GM18861 (cell line): ENCODE data around the gene CFAP410.

ENCODE experiments used
- ATAC-seq: cut with Tn5 transposase; IDR thresholded peaks from one replicate; pipeline ENCODE4 v1.9.1; 2021; ENCODE audit not compliant: unreplicated experiment

CFAP410 gene

DNA sequence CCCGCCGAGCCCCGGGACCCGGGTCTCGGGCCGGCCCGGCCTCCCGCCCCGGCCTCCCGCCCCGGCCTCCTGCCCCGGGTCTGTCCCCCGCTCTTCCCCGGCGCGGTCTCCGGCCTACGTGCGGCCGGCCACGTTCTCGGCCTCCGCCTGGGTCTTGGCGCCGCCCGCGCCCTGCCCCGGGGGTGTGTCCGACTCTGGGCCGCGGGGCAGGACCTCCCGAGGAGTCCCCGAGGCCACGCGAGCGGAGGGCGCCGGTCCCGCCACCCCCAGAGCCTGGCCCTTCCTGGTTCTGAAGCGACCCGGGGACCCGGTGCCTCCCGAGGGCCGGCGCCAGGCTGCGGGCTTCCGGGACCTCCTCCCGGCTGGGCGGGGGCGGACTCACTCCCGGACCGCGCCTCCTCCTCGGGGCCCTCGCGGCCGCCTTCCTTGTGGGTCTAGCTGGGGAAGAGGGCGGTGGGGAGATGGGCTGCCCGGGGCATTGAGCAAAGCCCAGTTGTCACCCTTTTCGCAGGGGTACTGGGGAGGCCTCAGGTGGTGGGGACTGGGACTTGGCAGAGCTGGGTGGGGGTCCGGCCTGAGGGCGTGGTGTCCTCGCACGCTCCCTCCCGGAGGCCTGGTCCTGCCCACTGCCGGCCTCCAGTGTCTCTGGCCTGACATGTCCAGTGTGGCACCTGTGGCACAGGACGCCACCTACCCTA is 38.8 kb downstream of the CFAP410 start:
- ATAC-seq, result peak; percentile 14

DNA sequence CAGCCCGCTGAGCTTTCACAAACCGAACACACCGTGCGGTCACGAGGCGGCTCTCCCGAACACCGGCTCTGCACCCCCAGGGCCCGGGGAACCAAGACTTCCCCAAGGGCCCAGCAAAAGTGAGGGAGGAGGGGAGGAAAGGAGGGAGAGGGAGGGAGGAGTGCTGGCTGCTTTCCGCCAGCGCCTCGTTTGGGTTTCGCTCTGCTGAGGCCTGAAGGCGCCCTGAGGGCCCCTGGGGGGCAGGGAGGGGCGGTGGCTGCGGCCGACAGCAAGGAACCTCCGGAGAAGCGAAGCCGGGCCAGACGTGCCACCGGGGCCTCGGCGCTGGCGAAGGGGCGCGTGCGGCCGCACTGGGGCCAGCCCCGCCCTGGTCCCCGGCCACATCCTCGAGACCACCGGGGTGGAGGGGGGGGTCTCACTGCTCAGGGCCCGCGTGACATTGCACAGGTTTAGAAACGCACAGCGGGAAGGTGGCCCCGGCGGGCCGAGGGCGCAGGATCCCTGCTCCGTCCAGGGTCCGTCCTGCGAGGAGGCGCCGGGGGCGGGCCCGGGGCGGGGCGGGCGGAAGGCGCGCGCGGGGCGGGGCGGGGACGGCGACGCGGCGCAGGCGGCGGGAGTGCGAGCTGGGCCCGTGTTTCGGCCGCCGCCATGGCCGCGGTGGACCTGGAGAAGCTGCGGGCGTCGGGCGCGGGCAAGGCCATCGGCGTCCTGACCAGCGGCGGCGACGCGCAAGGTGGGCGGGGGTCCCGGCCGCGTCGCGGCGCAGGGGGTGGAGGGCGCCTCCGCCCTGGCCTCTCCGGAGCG is 39.5 kb downstream of the CFAP410 start, which contains the start of gene PFKL:
PFKL (plus strand) TSS at position 596 of the 804 bp plus-strand sequence; CDS start at position 649, 53 bp downstream.
- peak; percentile 39 for ATAC-seq

DNA sequence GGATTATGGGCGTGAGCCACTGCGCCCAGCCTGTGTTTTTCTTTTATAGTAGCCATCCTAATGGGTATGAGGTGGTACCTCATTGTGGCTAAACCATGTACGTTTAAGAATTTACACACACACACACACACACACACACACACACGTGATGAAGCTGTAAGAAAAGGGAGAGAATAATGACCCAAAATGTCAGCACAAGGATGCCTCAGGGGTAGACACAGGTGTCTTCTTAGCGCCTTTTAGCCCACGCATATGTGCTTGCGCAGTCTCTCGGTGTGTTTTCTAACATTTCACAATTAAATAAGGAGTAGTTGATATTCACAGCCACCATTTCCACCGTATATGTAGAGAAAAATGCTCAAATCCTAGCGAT is 40.1 kb downstream of the CFAP410 start:
- ATAC-seq, result no peak

DNA sequence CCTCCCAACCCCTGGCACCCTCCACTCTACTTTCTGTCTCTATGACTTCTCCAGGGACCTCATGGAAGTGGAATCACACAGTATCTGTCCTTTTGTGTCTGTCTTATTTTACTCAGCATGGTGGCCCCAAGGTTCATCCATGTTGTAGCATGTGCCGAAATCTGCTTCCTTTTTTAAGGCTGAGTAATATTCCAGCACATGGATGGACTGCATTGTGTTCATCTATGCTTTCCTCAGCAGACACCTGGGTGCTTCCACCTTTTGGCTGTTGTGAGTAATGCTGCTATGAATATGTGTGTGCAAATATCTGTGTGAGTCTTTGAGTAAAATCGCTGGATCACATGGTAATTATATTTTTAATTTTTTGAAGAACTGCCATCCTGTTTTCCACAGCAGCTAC is 40.9 kb downstream of the CFAP410 start:
- ATAC-seq, result no peak

DNA sequence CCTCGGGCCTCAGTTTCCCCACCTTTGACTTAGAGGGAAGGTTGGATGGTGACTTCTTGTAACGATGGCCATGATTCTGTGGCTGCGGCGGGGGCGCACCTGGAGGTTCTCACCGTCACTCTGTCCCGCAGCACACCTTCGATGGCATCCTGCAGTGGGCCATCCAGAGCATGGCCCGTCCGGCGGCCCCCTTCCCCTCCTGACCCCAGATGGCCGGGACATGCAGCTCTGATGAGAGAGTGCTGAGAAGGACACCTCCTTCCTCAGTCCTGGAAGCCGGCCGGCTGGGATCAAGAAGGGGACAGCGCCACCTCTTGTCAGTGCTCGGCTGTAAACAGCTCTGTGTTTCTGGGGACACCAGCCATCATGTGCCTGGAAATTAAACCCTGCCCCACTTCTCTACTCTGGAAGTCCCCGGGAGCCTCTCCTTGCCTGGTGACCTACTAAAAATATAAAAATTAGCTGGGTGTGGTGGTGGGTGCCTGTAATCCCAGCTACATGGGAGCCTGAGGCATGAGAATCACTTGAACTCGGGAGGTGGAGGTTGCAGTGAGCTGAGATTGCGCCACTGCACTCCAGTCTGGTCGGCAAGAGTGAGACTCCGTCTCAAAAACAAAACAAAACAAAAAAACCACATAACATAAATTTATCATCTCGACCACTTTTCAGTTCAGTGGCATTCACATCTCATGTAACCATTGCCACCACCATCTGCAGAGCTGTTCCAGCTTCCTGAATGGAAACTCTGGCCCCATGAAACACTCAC is 41.5 kb downstream of the CFAP410 start:
- ATAC-seq, result no peak

DNA sequence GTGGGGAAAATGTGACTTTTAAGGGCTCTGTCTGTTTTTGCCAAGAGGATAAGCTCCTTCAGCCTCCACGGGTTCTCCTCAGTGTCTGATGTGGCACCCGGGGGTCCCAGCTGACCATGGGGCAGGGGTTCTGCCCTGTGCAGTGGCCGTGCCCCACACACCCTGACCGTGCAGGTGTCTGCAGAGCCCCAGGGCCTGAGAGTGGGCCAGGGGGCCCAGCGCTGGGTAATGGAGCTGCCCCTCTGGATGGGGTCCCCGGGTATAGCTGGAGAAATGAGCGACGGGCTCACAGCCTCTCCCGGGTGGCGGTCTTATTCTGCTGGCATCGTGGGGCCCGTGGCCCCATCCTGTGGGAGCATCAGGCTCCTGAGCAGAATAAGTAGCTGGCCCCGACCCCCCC is 42.3 kb downstream of the CFAP410 start:
- ATAC-seq, result no peak

DNA sequence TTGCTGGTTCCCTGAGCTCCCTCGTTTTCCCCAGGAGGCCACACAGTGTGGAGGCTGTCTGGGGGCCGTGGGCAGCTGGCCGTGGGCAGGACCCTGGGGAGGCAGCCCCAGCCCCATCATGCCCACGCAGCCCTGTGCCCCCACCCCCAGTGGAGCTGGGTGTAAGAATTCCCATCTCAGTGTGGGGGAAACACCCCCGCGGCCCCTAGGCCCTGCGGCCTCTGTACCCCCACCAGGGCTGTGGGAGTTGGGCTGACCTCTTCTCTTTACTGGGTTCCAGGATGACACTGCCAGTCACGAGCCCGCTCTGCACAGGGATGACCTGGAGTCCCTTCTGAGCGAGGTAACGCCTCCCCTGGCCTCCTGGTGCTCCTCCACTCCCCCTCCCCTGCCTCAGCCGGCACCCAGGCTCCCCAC is 43.1 kb downstream of the CFAP410 start:
- no peak for ATAC-seq

DNA sequence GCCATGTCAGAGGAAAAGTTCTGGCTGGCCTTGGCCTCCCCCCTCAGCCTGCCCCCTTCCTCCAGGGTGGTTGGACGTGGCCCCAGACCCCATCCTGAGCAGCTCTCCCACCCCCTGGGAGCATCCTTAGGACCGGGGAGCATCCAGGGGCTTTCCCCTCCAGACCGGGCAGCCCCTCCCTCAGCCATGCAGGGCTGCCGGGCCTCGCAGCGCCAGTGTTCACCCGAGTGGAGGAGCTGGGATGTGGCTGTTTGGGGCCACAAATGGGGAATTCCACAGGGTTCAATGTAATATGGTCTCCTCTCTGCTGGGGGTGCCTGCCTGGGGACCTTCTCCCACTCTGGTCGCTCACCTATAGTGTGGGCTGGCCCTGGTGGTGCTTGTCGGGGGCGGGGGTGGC is 43.5 kb downstream of the CFAP410 start:
- no peak for ATAC-seq

DNA sequence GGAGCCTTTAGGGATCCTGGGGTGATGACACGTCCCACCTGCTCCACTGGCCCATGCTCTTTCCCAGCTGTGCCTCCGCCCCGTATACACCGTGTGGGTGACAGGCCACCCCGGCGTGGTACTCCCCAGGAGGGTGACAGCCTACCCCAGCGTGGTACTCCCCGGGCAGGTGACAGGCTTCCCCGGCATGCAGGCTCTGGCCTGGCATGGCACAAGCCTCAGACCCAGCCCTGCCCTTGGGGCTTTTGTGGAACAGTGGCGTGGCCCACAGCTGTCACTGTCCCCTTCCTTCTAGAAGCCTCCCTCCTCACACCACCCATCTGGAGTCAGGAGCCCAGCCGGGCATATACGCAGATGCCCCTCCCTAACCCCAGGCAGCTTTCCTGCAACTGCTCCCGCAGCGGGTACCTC is 44.0 kb downstream of the CFAP410 start:
- ATAC-seq, result no peak

DNA sequence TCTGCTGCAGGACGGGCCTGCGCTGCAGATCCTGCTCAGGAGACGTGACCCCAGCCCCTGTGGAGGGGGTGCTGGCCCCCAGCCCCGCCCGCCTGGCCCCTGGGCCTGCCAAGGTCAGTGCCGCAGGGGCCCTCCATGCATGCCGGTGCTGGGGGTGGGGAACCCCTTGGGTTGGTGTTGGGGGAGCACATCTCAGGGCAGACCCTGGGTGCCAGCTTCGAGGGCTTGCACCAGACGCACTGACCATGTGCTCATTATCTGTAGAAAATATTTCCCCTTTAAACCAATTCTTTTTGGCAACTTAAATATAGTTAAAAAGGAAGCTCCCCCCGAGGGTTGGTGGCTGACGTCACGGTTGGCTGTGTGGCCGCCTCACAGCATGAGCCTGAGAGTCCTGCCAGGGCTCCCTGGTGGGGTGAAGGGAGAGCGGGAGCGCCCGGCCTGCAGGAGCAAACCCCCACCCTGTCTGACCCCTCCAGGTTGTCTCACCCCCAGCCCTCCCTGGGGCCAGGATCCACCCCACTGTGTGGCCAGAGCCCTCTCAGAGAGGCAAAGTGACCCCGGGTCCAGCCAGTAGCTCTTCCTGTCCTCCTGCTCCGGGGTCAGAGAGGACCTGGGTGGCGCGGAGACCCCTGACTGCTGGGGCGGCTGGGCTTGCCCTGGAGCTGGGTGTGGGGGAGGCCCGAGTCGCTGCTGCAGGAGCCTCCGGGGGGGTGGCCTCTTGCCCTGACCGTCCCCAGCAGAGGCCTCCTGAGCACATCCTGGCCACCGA is 44.6 kb downstream of the CFAP410 start:
- no peak for ATAC-seq

DNA sequence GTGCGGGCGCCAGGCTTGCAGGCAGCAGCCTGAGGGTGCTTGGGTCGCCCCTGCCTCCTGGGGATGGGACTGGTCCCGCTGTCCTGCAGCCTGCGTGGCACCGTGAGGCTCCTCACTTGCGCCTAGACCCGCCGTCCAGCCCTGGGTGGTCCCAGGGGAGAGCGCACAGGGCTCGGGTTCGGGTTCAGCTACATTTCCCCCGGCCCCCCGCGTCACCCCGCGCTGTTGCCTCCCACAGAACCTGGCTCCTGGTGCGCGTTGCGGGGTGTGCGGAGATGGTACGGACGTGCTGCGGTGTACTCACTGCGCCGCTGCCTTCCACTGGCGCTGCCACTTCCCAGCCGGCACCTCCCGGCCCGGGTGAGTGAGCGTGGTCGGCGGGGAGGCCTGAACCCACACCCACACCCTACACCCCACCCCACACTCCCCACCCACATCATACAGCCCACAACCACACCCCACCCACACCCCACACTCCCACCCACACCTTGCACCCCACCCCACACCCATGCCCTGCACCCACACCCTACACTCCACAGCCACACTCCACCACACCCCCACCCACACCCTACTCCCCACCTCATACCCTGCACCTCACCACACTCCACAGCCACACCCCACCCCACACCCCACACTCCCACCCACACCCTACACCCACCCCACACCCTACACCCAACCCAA is 45.5 kb downstream of the CFAP410 start:
- ATAC-seq, result no peak

DNA sequence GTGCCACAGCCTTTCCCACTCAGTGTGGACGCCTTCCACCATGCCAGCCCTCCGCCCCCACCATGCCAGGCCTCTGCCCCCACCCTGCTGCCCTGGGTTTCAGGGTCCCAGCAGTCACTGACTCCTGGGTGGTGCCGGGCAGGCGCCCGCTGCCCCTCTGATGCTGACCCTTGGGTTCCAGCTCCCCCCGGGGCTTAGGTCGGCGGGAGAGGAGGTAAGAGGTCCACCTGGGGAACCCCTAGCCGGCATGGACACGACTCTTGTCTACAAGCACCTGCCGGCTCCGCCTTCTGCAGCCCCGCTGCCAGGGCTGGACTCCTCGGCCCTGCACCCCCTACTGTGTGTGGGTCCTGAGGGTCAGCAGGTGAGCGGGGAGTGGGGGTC is 46.4 kb downstream of the CFAP410 start:
- ATAC-seq, result no peak

DNA sequence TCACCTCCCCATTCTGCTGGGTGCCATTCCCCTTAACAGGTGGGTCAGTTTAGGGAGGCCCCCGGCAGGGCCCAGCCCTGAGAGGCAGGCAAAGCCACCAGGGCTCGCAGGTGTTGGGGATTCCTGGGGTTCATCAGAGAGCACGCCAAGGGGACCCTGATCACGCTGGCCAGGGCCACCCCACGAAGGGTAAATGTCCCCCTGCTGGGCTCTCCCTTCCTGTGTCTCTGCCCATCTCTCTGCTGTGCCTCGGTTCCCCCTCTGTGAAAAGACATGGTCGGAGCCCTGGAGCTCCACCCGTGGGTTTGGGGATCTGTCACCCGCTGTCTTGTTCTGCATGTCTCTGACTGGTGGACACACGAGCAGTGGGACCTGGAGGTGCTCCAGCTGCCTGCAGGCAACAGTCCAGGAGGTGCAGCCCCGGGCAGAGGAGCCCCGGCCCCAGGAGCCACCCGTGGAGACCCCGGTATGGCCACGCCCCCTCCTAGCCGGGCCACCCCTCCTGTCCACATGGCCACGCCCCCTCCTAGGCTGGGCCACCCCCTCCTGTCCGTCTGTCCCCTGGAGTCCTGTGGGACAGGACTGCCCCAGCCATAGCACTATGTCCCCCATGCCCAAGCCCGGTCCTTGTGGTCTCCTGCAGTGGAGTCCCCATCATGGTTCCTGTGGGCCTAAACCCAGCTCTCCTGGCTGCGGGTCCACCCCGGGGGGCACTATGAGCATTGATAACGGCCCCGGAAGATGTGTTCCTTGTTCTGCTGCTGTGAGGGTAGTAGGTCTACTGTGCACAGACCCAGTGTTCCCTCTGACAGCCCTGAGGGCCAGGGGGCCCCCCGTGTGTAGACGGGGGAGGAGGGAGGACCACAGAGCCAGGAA is 47.0 kb downstream of the CFAP410 start:
- no peak for ATAC-seq

DNA sequence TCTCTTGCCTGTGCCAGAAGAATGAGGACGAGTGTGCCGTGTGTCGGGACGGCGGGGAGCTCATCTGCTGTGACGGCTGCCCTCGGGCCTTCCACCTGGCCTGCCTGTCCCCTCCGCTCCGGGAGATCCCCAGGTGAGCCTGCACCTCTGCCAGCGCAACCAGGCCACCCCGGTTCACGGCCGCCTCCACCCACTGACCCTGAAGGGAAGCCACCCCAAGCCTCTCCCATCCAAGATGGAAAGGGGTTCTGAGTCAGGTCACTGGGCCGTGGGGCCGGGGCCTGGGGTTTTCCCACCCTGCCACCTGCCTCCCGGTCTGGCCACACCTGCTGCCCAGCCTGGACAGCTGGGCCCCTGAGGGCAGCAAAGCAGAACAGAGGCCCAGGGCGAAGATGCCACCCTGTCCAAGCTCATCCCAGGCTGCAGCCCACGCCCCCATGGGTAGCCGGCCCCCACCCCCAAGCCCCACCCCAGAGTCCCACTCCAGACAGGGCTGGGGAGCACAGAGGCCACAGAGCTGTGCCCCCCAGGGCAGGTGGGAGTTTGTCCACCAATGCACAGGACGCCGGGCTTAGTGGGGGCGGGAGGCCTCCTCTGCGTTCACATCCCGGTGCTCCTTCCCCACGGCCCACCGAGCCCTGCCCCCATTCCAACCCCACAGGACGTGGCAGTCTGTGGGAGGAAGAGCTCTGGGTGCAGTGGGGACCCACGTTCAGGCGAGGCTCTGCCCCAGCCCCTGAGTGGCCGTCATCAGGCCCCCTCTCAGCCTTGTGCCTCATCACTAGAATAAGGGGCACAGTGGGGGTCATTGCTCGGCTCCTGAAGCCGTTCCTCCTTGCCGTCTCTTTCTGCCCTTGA is 47.9 kb downstream of the CFAP410 start:
- ATAC-seq, result no peak

DNA sequence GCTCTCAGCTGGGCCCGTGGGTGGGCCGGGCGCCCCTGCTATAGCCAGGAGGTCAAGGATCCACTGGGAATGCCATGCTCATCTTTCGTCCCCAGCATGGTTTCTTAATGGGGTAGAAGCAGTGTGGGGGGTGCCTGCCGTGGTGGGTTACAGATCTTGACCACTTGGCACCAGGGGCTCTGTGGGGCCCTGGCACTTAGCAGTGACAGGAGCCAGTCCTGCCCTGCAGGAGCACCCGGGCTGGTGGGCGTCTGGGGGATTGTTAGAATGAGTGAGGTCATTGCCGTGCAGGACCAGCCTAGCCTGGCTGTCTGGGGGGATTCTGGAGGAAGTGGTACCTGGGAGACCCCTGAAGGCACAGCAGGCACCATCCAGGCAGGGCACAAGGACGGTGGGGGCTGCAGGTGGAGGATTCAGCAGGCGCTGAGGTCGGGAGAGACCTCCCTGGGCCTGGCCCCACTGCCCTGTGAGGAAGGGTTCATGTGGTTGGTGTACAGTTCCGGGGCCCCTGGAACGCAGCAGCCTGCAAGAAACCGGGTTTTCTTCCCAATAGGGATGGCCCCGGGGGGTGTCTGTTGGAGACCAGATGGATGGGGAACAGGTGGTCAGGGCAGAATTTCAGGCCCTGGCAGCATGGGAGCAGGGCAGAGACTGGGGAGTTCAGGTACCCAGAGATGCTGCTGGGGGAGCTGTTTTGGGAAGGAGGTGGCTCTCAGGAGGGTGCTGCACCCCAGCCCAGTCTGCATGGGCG is 48.7 kb downstream of the CFAP410 start:
- ATAC-seq, result no peak

DNA sequence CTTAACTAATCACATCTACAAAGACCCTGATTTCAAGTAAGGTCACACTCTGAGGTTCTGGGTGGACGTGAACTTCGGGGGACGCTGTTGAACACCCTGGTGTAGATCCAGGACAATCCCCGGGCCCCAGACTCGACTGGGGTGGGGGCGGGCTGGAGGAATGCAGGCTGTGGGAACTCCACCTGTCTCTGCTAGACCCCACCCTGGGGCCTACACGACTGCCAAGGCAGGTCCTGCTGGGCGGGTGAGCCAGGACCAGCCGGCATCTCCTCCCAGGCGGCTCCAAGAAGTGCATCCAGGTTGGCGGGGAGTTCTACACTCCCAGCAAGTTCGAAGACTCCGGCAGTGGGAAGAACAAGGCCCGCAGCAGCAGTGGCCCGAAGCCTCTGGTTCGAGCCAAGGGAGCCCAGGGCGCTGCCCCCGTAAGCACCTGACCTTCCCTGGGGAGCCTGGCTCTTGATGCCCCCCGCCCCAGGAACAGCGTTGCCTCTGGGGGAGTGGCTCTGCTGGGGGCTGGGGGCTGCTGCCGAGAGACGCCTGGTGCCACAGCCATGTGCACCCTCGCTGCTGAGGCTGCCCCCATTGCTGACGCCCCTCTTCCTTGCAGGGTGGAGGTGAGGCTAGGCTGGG is 49.7 kb downstream of the CFAP410 start:
- no peak for ATAC-seq
